H1 (cell line): ENCODE data around the gene FAM241A. TPM values are rescaled to one million over a fixed set of nuclear protein-coding genes. Genes with fewer than 3 reads are reported as not detected.

Experiments used
- CTCF ChIA-PET: fragments of 300-600 bp; sonication (Branson Sonifier 250); formaldehyde crosslinking; loops from one replicate; lab custom pipeline; 2021; ENCODE audit not compliant: partially characterized antibody; lab: Charles Lee
- POLR2A ChIA-PET: fragments of 300-600 bp; sonication (Branson Sonifier 250); formaldehyde crosslinking; loops from one replicate; lab custom pipeline; 2021; ENCODE audit warnings: inconsistent platforms; ENCODE audit not compliant: partially characterized antibody; lab: Charles Lee
- DNase-seq, 2 experiments: peaks; one replicate each; pipeline versions ENCODE4 v3.0.0 to v3.0.0-alpha.2; 2010 to 2022; ENCODE audit warnings: low spot score in 2 of 2, low read depth in 1 of 2, mixed read lengths in 1 of 2
- FAIRE-seq: peaks from 2 replicates; lab custom pipeline; 2011; peaks lifted over from hg19 to GRCh38; lab: Jason Lieb, UNC
- H2AFZ ChIP-seq: 2 replicates; pipeline ENCODE4 v1.8.1; 2012; ENCODE audit warnings: low read length, inconsistent platforms
- H2AK5ac ChIP-seq: 2 replicates; pipeline ENCODE4 v1.6.1; 2013; ENCODE audit warnings: low read depth, low read length
- H2BK120ac ChIP-seq: replicated peaks from 2 replicates; pipeline ENCODE3; 2013; ENCODE audit warnings: low read depth, low read length, inconsistent platforms
- H2BK12ac ChIP-seq: 2 replicates; pipeline ENCODE4 v1.6.1; 2013; ENCODE audit warnings: low read depth, low read length
- H2BK15ac ChIP-seq: 2 replicates; pipeline ENCODE4 v1.6.1; 2013; ENCODE audit warnings: low read length
- H2BK20ac ChIP-seq: 2 replicates; pipeline ENCODE4 v1.6.1; 2013; ENCODE audit warnings: low read length
- H2BK5ac ChIP-seq: 2 replicates; pipeline ENCODE4 v1.6.1; 2013; ENCODE audit warnings: low read depth, low read length
- H3K14ac ChIP-seq: 2 replicates; pipeline ENCODE4 v1.6.1; 2013; ENCODE audit warnings: inconsistent platforms; ENCODE audit not compliant: insufficient read length
- H3K18ac ChIP-seq: 2 replicates; pipeline ENCODE4 v1.6.1; 2013; ENCODE audit warnings: low read length; ENCODE audit errors: extremely low read depth
- H3K23ac ChIP-seq: 2 replicates; pipeline ENCODE4 v1.6.1; 2013; ENCODE audit warnings: inconsistent platforms; ENCODE audit not compliant: insufficient read length
- H3K23me2 ChIP-seq: 2 replicates; pipeline ENCODE4 v1.6.1; 2013; ENCODE audit warnings: low read depth, low read length
- H3K27ac ChIP-seq: 2 replicates; pipeline ENCODE4 v1.6.1; 2011; ENCODE audit warnings: low read depth, low read length, inconsistent platforms
- H3K27me3 ChIP-seq, 4 experiments: replicated peaks in 1 of 4; 1 replicate in 1 of 4; 2 replicates in 3 of 4; pipeline versions ENCODE4 v1.6.1 to v1.8.1; 2011 to 2013; ENCODE audit warnings: low read length in 3 of 4, mild to moderate bottlenecking in 3 of 4, inconsistent platforms in 2 of 4, mixed read lengths in 2 of 4, moderate library complexity in 1 of 4; ENCODE audit not compliant: control insufficient read depth in 3 of 4, insufficient read depth in 3 of 4; ENCODE audit errors: extremely low read depth in 1 of 4
- H3K36me3 ChIP-seq, 4 experiments: 2 replicates each; pipeline versions ENCODE4 v1.6.1 to v1.8.1; 2011 to 2013; ENCODE audit warnings: mild to moderate bottlenecking in 4 of 4, low read length in 3 of 4, moderate library complexity in 2 of 4, control low read depth in 1 of 4, inconsistent platforms in 1 of 4; ENCODE audit not compliant: insufficient read depth in 4 of 4, control insufficient read depth in 2 of 4
- H3K4ac ChIP-seq: replicated peaks from 2 replicates; pipeline ENCODE3; 2013; ENCODE audit warnings: low read length, low read depth, mixed read lengths, inconsistent platforms; ENCODE audit not compliant: insufficient read length
- H3K4me1 ChIP-seq, 4 experiments: replicated peaks in 1 of 4; 1 replicate in 1 of 4; 2 replicates in 3 of 4; pipeline versions ENCODE4 v1.6.1 to v1.8.1; 2011 to 2013; ENCODE audit warnings: low read length in 3 of 4, inconsistent platforms in 2 of 4, mixed read lengths in 1 of 4; ENCODE audit not compliant: insufficient read depth in 4 of 4, control insufficient read depth in 3 of 4
- H3K4me2 ChIP-seq, 2 experiments: 2 replicates each; pipeline versions ENCODE4 v1.6.1 to v1.8.1; 2011 to 2013; ENCODE audit warnings: low read depth in 2 of 2, low read length in 2 of 2, control low read depth in 1 of 2, inconsistent platforms in 1 of 2, mild to moderate bottlenecking in 1 of 2; ENCODE audit not compliant: insufficient read depth in 1 of 2
- H3K4me3 ChIP-seq, 4 experiments: fragments of 200-600, 300-600 bp in 1 of 4; sonication (generic), shearing (Covaris generic), sonication (Bioruptor Twin) in 1 of 4; 2 replicates each; pipeline versions ENCODE4 v1.5.1 to v1.8.1; 2011 to 2016; ENCODE audit warnings: low read length in 4 of 4, low read depth in 3 of 4, control low read depth in 2 of 4, inconsistent platforms in 2 of 4, mild to moderate bottlenecking in 2 of 4, mixed read lengths in 1 of 4, moderate library complexity in 1 of 4; ENCODE audit not compliant: insufficient read depth in 2 of 4; ENCODE audit errors: extremely low read depth in 1 of 4
- H3K56ac ChIP-seq: replicated peaks from 2 replicates; pipeline ENCODE3; 2013; ENCODE audit warnings: low read depth, mild to moderate bottlenecking, mixed read lengths, low read length, inconsistent platforms; ENCODE audit not compliant: insufficient read length
- H3K79me1 ChIP-seq: 2 replicates; pipeline ENCODE4 v1.6.1; 2013; ENCODE audit warnings: low read depth, low read length, control low read depth
- H3K79me2 ChIP-seq, 2 experiments: 2 replicates each; pipeline versions ENCODE4 v1.6.1 to v1.8.1; 2012 to 2013; ENCODE audit warnings: low read length in 2 of 2, mild to moderate bottlenecking in 2 of 2, inconsistent platforms in 1 of 2; ENCODE audit not compliant: insufficient read depth in 2 of 2, control insufficient read depth in 1 of 2
- H3K9ac ChIP-seq, 4 experiments: replicated peaks in 1 of 4; 1 replicate in 1 of 4; 2 replicates in 3 of 4; pipeline versions ENCODE4 v1.6.1 to v1.8.1; 2011 to 2013; ENCODE audit warnings: low read depth in 3 of 4, low read length in 3 of 4, control low read depth in 2 of 4, mild to moderate bottlenecking in 2 of 4, moderate library complexity in 2 of 4, inconsistent platforms in 1 of 4; ENCODE audit errors: extremely low read depth in 1 of 4
- H3K9me3 ChIP-seq, 2 experiments: 2 replicates each; pipeline versions ENCODE4 v1.6.1 to v1.8.1; 2012 to 2013; ENCODE audit warnings: mild to moderate bottlenecking in 2 of 2, moderate library complexity in 2 of 2, control low read depth in 1 of 2, inconsistent platforms in 1 of 2, low read depth in 1 of 2, low read length in 1 of 2, mixed read lengths in 1 of 2; ENCODE audit not compliant: insufficient read depth in 2 of 2
- H4K20me1 ChIP-seq, 2 experiments: replicated peaks in 1 of 2; 2 replicates each; pipeline versions ENCODE3 to v1.8.1; 2011 to 2013; ENCODE audit warnings: inconsistent platforms in 2 of 2, low read length in 2 of 2, mild to moderate bottlenecking in 1 of 2; ENCODE audit not compliant: insufficient read depth in 2 of 2, control insufficient read depth in 1 of 2
- H4K5ac ChIP-seq: 2 replicates; pipeline ENCODE4 v1.6.1; 2013; ENCODE audit warnings: low read length, low read depth, mixed read lengths, inconsistent platforms; ENCODE audit not compliant: insufficient read length
- H4K8ac ChIP-seq: 2 replicates; pipeline ENCODE4 v1.8.0; 2013; ENCODE audit warnings: mild to moderate bottlenecking, moderate library complexity, low read length, inconsistent platforms; ENCODE audit not compliant: insufficient read depth; ENCODE audit errors: extremely low read depth
- H4K91ac ChIP-seq: replicated peaks from 2 replicates; pipeline ENCODE3; 2013; ENCODE audit warnings: low read length, mixed read lengths, inconsistent platforms; ENCODE audit not compliant: insufficient read length
- BCL11A ChIP-seq, 2 experiments: IDR thresholded peaks; one replicate each; pipeline ENCODE4 v1.6.1; 2011; ENCODE audit warnings: low read depth in 2 of 2, low read length in 2 of 2, mild to moderate bottlenecking in 2 of 2
- CTBP2 ChIP-seq: IDR thresholded peaks from 2 replicates; pipeline ENCODE4 v1.7.0; 2011; ENCODE audit warnings: borderline replicate concordance, mild to moderate bottlenecking, moderate library complexity, mixed read lengths, low read length; ENCODE audit not compliant: insufficient read depth, insufficient read length
- GTF2F1 ChIP-seq: IDR thresholded peaks from 2 replicates; pipeline ENCODE4 v1.6.1; 2012; ENCODE audit warnings: low read depth, low read length, improper control_type of control experiment, borderline replicate concordance
- KDM1A ChIP-seq: fragments of 200-600, 300-600 bp; sonication (generic); IDR thresholded peaks from 2 replicates; pipeline ENCODE4 v1.7.1; 2016; ENCODE audit warnings: mild to moderate bottlenecking, low read length, borderline replicate concordance
- RBBP5 ChIP-seq: IDR thresholded peaks from 2 replicates; pipeline ENCODE4 v1.7.1; 2012; ENCODE audit warnings: low read depth, mild to moderate bottlenecking, inconsistent platforms, low read length, moderate library complexity, borderline replicate concordance
- SRF ChIP-seq: IDR thresholded peaks from 2 replicates; pipeline ENCODE4 v1.6.1; 2011; ENCODE audit warnings: mild to moderate bottlenecking, low read depth, low read length, moderate library complexity
- SUZ12 ChIP-seq: fragments of 200-600 bp; sonication (generic); IDR thresholded peaks from 2 replicates; pipeline ENCODE4 v1.6.1; 2012; ENCODE audit warnings: mild to moderate bottlenecking, inconsistent platforms, low read length, moderate library complexity, mixed read lengths
- WGBS, 2 experiments: shearing (Covaris generic) in 1 of 2; methylation state at CpG; one replicate each; pipeline versions ENCODE4 v1.1.6 to v1.1.7; 2013 to 2015; ENCODE audit warnings: low lambda C conversion rate in 2 of 2, mixed read lengths in 2 of 2, inconsistent platforms in 1 of 2, low coverage in 1 of 2, missing lambda C conversion rate in 1 of 2; ENCODE audit not compliant: insufficient replicate concordance in 2 of 2, insufficient coverage in 1 of 2, insufficient read length in 1 of 2; ENCODE audit errors: extremely low coverage in 1 of 2, missing lambda C conversion rate in 1 of 2; 5-methylcytosine and 5-hydroxymethylcytosine counted together
- polyA plus RNA-seq, 7 experiments: library from polyadenylated mRNA; depleted of rRNA in 3 of 7; stranded (reverse) in 5 of 7; unstranded in 2 of 7; fragments of >200 nt in 5 of 7; fragments of 200-250 nt in 2 of 7; gene quantifications; 1 replicate in 5 of 7; 2 replicates in 1 of 7; 4 replicates in 1 of 7; pipeline versions ENCODE4 v1.2.1 to v1.2.3, GENCODE V29; 2011 to 2013; ENCODE audit warnings: missing spikeins in 2 of 7, mixed read lengths in 2 of 7
- total RNA-seq: library from RNA; stranded (reverse); fragmentation: NEBNext Ultra II Directional; extraction: Animal tissue kit (Norgen Biotek cat#: 25700); gene quantifications from 2 replicates; pipeline ENCODE4 v1.2.1, GENCODE V29; 2021
- TF ChIP-seq, protein P1 (sequence below), 3 experiments: IDR thresholded peaks; 1 replicate in 2 of 3; 2 replicates in 1 of 3; pipeline versions ENCODE4 v1.5.1 to v1.6.1; 2011; ENCODE audit warnings: low read length in 3 of 3, mild to moderate bottlenecking in 3 of 3, inconsistent platforms in 2 of 3, low read depth in 1 of 3, moderate library complexity in 1 of 3; ENCODE audit not compliant: insufficient read depth in 1 of 3; ENCODE audit errors: control extremely low read depth in 1 of 3
- TF ChIP-seq, protein P2 (sequence below): IDR thresholded peaks from 2 replicates; pipeline ENCODE4 v1.6.1; 2012; ENCODE audit warnings: low read length, inconsistent platforms

FAM241A gene
- total and polyA plus RNA-seq, 2 of the 8 experiments (the other 6 are each of a cell fraction or from before 2014, with no cell fraction given) = 0.20 to 0.73 TPM

DNA sequence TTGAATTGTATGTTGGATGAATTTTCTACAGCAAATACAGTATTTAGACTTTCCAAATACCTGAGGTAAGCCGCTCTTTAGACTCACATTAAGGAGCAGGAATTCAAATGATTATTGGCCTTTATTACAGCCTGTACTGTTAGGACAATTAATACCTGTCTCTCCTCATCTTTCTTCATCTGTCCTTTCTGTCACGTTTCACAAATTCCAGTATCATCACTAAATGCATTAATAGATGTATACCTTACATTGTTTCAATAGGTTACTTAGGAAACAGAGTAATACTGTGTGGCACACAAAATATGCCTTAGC, 1.2 kb downstream of the FAM241A start:
- H3K23me2 ChIP-seq = peaks cover 7% of the 10 kb centered on the region
- H4K91ac ChIP-seq = no peak overlapping the region
- peaks cover 0 to 1% of the 10 kb centered on the region in 2 experiments for H4K20me1 ChIP-seq
- H3K18ac ChIP-seq = no peak overlapping the region
- H4K8ac ChIP-seq = no peak overlapping the region
- H2BK12ac ChIP-seq = no peak overlapping the region
- POLR2A ChIA-PET = no interaction called here
- DNase-seq (no peak), FAIRE-seq (no peak)
- peak overlapping the region; percentile 67 to 95; a peak in 3 of 4 replicates for H3K4me2 ChIP-seq
- H3K79me1 ChIP-seq = no peaks in the 10 kb centered on the region
- H3K9ac ChIP-seq = no peak overlapping the region
- CTCF ChIA-PET = interaction anchor here (1.3 to 3.2 kb wide), 2 partner anchors 46 to 101 kb away, joined by 3 to 13 read pairs; no protein-coding TSS in a partner anchor
- no peak overlapping the region for H3K56ac ChIP-seq
- H3K79me2 ChIP-seq = no peaks in the 10 kb centered on the region
- H3K4ac ChIP-seq = no peak overlapping the region
- no peak overlapping the region for H2BK20ac ChIP-seq
- H3K27ac ChIP-seq = no peak overlapping the region
- peaks cover 0 to 3% (median 0%) of the 10 kb centered on the region in 4 experiments; a peak in 1 of 7 replicates for H3K4me1 ChIP-seq
- WGBS, 2 experiments = 80% methylated on average over 2 of the region's 2 CpGs; no CpG with 5 or more reads in 1 of the 2 experiments
- H3K23ac ChIP-seq = no peak overlapping the region
- H3K4me3 ChIP-seq = peak overlapping the region; percentile 46 to 91 (median 75); a peak in 6 of 8 replicates
- H2BK15ac ChIP-seq = no peak overlapping the region
- no peak overlapping the region for H2BK120ac ChIP-seq
- H3K27me3 ChIP-seq = peaks cover 0 to 8% (median under 1%) of the 10 kb centered on the region in 4 experiments; a peak in 4 of 7 replicates
- H3K36me3 ChIP-seq = no peaks in the 10 kb centered on the region
- no peak overlapping the region for H2BK5ac ChIP-seq
- no peak overlapping the region for H3K14ac ChIP-seq
- no peak overlapping the region for H4K5ac ChIP-seq
- no peaks in the 10 kb centered on the region for H3K9me3 ChIP-seq
- no peak overlapping the region for H2AK5ac ChIP-seq
- H2AFZ ChIP-seq = no peak overlapping the region
- TF ChIP-seq SUZ12 (no peak), BCL11A (IDR thresholded peaks at IDR 0.05; ENCODE audit: low read depth in 2 of 2, low read length in 2 of 2) (no peak), SRF (no peak), RBBP5 (no peak), CTBP2 (no peak), KDM1A (no peak), GTF2F1 (no peak)
- TF ChIP-seq, protein P1, sequence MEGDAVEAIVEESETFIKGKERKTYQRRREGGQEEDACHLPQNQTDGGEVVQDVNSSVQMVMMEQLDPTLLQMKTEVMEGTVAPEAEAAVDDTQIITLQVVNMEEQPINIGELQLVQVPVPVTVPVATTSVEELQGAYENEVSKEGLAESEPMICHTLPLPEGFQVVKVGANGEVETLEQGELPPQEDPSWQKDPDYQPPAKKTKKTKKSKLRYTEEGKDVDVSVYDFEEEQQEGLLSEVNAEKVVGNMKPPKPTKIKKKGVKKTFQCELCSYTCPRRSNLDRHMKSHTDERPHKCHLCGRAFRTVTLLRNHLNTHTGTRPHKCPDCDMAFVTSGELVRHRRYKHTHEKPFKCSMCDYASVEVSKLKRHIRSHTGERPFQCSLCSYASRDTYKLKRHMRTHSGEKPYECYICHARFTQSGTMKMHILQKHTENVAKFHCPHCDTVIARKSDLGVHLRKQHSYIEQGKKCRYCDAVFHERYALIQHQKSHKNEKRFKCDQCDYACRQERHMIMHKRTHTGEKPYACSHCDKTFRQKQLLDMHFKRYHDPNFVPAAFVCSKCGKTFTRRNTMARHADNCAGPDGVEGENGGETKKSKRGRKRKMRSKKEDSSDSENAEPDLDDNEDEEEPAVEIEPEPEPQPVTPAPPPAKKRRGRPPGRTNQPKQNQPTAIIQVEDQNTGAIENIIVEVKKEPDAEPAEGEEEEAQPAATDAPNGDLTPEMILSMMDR (IDR thresholded peaks at IDR 0.05; ENCODE audit: control extremely low read depth in 1 of 3, insufficient read depth in 1 of 3, low read depth in 1 of 3, low read length in 3 of 3) = no peak
- TF ChIP-seq, protein P2, sequence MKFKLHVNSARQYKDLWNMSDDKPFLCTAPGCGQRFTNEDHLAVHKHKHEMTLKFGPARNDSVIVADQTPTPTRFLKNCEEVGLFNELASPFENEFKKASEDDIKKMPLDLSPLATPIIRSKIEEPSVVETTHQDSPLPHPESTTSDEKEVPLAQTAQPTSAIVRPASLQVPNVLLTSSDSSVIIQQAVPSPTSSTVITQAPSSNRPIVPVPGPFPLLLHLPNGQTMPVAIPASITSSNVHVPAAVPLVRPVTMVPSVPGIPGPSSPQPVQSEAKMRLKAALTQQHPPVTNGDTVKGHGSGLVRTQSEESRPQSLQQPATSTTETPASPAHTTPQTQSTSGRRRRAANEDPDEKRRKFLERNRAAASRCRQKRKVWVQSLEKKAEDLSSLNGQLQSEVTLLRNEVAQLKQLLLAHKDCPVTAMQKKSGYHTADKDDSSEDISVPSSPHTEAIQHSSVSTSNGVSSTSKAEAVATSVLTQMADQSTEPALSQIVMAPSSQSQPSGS = no peak
